ENCODE data around the gene SNX6.
"Not testable (repeated sequence)": the region's sequence is repeated elsewhere in the genome, so short reads cannot be mapped to it uniquely, and the experiment has no call there.

Gene SNX6

GRCh38 chr14:34521071-34521470 is 108.9 kb downstream of the SNX6 start:
- not testable (repeated sequence) for DNase-seq (ENCODE audit: low read depth in 2 of 2)

- DNase-seq (ENCODE audit: low read depth in 2 of 2): not testable (repeated sequence)
These were observed 109.5 kb downstream of the SNX6 start for GRCh38 chr14:34520304-34520970.

Measured in stimulated activated CD8-positive, alpha-beta memory T cell treated with anti-CD3 and anti-CD28 coated beads, Interleukin-2, amount 100 ng/mL, for 48 hours (primary cell).